ENCODE results near the gene AGTPBP1.
"Not testable (repeated sequence)": the region's sequence is repeated elsewhere in the genome, so short reads cannot be mapped to it uniquely, and the experiment has no call there.

Gene AGTPBP1

DNA sequence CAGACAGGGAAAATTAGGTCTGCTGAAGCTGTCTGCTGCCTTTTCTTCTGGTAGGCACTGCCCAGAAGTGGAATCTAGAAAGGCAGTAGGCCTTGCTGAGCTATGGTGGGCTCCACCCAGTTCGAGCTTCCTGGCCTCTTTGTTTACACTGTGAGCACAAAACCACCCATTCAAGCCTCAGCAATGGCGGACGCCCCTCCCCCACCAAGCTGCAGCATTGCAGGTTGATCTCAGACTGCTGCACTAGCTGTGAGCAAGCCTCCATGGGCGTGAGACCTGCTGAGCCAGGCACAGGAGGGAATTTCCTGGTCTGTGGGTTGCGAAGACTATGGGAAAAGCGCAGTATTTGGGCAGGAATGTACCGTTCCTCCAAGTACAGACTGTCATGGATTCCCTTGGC, 18.5 kb downstream of the AGTPBP1 start:
- no peak overlapping the region for H3K4me3 ChIP-seq (ENCODE audit: low read depth, low read length)
- no peak for DNase-seq (ENCODE audit: low read depth)

DNA sequence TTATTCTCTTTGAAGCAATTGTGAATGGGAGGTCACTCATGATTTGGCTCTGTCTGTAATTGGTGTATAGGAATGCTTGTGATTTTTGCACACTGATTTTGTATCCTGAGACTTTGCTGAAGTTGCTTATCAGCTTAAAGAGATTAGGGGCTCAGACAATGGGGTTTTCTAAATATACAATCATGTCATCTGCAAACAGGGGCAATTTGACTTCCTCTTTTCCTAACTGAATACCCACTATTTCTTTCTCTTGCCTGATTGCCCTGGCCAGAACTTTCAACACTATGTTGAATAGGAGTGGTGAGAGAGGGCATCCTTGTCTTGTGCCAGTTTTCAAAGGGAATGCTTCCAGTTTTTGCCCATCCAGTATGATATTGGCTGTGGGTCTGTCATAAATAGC, 22.3 kb downstream of the AGTPBP1 start:
- H3K4me3 ChIP-seq (ENCODE audit: low read depth, low read length); DNase-seq (ENCODE audit: low read depth): not testable (repeated sequence)

DNA sequence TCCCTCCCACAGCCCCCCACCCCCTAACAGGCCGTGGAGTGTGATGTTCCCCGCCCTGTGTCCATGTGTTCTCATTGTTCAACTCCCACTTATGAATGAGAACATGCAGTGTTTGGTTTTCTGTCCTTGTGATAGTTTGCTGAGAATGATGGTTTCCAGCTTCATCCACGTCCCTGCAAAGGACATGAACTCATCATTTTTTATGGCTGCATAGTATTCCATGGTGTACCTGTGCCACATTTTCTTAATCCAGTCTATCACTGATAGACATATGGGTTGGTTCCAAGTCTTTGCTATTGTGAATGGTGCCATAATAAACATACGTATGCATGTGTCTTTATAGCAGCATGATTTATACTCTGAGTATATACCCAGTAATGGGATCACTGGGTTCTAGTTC, 23.9 kb downstream of the AGTPBP1 start:
- not testable (repeated sequence) for H3K4me3 ChIP-seq (ENCODE audit: low read depth, low read length); DNase-seq (ENCODE audit: low read depth)

DNA sequence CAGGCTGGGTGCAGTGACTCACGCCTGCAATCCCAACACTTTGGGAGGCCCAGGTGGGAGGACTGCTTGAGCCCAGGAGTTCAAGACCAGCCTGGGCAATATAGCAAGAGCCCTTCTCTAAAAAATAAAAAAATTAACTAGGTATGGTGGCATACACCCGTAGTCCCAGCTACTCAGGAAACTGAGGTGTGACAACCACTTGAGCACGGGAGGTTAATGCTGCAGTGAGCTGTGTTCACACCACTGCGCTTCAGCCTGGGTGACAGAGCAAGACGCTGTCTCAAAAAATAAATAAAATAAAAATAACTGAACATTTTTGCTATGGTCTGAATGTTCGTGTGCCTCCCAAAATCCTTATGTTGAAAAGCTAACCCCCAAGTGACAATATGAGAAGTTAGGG, 24.5 kb downstream of the AGTPBP1 start:
- DNase-seq (ENCODE audit: low read depth) = no peak
- H3K4me3 ChIP-seq (ENCODE audit: low read depth, low read length) = no peak overlapping the region

DNA sequence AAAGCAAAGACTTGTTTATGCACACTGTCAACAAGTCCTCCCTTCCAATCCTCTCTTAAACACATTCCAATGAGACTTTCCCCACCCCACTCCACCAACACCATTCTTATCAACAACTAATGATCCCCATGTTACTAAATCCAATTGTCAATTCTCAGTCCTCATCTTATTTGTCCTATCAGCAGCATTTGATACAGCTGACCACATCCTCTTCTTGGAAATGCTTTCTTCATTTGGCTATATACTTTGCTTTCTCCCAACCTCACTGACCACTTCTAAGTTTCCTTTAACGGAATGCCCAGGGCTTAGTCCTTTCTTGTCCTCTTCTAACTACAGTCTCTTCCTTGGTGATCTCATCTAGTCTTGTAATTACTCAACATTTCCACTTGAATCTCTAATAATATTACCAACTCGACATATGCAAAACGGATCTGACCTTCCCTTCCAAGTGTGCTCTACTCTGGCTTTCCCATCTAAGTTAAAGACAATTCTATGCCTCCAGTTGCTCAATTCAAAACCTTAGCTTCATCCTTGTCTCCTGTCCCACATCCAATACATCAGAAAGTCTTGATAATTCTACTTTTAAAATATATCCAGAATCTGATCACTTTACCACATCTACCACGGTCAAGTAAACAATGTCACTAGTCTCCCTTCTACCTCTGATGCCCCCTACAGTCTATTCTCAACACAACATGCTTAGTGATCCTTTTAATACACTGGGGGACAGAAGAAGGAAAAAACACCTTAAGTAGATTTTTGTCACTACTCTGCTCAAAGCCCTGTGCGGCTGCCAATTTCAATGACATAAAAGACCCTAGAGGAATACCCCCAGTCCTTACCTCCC, 25.5 kb downstream of the AGTPBP1 start:
- no peak overlapping the region for H3K4me3 ChIP-seq (ENCODE audit: low read depth, low read length)
- no peak for DNase-seq (ENCODE audit: low read depth)

DNA sequence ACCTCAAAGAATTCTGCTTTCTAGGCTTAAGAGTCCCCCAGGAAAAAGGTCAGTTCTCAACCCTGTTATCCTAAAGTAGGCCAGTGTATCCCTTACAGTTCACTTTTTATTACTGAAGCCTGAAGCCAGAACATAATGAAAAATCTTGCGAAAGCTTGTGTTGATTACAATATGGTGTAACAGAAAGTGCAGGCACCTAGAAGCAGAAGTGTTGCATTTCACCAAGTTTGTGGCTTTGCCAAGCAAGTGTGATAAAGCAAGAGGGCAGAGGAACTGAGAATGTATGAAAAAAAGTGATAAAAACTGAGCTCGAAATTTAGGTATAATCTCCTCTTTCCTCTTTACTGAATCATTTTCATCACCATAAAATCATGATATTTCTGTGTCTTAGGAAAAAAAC, 26.2 kb downstream of the AGTPBP1 start:
- no peak overlapping the region for H3K4me3 ChIP-seq (ENCODE audit: low read depth, low read length)
- DNase-seq (ENCODE audit: low read depth) = no peak

DNA sequence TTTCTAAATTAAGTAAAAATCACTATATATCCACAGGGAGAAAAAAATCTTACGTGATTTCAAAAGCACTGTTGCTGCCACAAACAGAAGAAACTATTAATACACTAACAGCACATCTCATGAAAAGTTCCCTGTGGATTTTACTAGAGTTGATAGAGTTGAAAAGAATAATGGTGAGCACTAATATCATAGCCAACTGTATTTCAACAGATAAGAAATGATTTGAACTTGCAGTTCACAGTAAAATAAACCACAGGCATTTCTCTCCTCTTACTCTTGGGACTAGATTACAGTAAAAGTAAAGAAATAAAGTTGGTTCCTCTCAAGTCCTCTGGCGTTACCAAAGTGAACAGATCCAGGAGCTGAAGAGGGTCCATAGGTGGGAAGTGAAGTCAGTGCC, 27.9 kb downstream of the AGTPBP1 start:
- H3K4me3 ChIP-seq (ENCODE audit: low read depth, low read length) = no peak overlapping the region
- DNase-seq (ENCODE audit: low read depth) = no peak

DNA sequence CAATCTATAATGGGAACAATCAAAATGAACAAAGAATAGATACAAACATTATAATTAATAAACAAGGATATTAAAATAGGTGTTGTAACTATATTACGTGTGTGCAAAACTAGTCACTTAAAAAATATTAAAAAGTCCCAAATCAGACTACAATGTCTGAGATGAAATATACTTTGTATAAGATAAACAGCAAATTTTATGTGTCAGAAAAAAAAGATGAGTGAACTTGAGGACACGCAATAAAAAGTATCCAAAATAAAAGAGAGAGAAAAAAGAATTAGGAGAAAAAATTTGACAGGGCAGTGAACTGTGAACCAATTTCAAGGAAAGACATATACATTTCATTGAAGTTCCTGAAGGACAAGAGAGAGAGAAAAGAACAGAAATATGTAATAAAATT, 37.0 kb downstream of the AGTPBP1 start:
- no peak for DNase-seq (ENCODE audit: low read depth)

DNA sequence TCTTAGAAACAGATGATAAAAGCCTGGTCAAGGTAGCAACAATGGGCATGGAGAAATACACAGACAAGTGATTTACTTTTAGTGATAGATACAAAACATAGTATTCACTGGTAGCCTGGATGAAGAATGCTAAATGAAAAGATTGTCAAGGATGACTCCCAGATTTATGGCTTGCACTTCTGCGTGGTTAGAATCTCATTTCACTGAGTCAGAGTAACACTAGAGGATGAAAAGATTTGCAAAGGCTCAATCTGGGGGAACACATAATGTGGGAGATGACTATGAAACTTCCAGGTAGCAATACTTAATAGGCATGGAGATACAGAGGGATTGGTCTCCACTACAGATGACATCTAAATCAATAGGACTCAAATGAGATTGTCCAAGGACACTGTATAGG, 38.4 kb downstream of the AGTPBP1 start:
- no peak for DNase-seq (ENCODE audit: low read depth)
- H3K4me3 ChIP-seq (ENCODE audit: low read depth, low read length) = no peak overlapping the region

More for the DNA sequence above, 37.0 kb downstream of the AGTPBP1 start:
- H3K4me3 ChIP-seq (ENCODE audit: low read depth, low read length) = no peak overlapping the region

DNA sequence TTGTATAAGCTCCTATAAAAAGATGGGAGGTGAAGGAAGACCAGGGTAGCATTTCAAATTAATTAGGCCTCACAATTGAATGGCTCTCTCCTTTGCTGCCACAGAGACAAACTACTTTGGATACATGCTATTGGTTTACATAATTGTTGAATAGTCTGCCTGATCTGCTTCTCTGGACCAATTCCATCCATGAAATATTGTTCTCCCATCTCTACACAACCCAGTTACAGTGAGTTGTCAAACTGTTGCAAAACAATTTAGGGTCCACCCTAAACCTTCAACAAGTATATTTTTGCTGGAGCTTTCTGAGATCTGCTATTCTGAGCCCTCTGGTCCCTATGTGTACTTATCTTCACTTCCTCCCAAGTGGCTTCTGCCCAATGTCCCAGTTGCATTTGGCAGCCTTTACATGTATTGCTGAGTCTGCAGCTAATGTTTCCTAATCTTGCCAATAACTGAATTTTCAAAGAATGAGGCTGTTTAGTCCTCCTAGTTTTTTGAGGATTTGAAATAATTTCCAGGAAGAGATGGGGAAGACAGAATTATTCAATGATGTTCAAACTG, 38.9 kb downstream of the AGTPBP1 start:
- H3K4me3 ChIP-seq (ENCODE audit: low read depth, low read length) = no peak overlapping the region
- no peak for DNase-seq (ENCODE audit: low read depth)

DNA sequence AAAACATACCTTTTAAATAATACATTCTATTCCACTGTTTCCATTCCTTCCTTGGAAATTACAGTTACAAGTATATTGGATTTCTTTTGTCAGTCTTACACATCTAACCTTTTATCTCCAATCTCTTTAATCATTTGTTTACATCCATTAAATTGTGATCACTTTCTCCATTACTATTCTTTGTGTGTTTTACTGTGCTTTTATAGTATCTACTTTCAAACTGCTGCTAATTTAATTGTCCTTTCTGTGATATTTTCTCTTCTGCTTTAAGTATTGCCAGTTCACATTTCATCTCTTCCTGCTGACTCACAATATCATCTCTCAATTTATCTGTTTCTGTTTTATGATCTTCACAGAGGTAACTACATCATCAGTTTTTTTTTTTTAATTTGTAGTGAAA, 39.6 kb downstream of the AGTPBP1 start:
- no peak for DNase-seq (ENCODE audit: low read depth)
- no peak overlapping the region for H3K4me3 ChIP-seq (ENCODE audit: low read depth, low read length)

DNA sequence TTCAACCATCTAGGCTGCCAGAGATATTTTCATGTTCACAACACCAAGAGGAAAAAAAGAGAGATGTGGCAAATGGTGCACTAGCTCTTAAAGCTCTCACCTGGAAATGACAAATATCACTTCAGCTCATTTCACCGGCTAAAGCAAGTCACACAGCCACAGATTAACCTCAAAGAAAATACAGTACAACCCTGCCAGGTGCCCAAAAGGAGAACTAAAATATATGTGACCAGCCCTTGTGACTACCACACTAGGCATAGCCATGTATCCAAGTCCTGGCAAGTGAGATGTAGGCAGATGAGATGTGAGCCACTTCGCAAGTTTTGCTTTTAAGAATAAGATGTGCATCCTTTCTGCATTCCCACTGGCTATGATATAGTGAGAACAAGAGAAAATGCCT, 41.4 kb downstream of the AGTPBP1 start:
- no peak for DNase-seq (ENCODE audit: low read depth)
- H3K4me3 ChIP-seq (ENCODE audit: low read depth, low read length) = no peak overlapping the region

DNA sequence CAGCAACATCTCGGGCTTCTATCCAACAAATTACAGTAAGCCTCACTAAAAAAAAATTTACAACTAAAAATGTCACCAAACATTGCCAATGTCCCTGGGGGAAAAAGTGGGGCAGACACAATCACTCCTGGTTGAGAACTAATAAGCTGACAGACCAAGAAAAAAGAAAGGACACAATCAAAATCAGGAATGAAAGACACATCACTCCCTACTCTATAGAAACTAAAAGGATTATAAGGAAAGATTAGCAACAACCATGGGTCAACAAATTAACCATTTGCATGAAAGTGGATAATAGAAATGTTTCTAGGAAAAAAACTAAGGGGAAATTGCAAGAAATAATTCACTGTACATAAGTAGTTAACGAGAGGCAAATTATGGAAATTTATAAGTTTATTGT, 53.4 kb downstream of the AGTPBP1 start:
- H3K4me3 ChIP-seq (ENCODE audit: low read depth, low read length) = no peak overlapping the region
- DNase-seq (ENCODE audit: low read depth) = no peak

DNA sequence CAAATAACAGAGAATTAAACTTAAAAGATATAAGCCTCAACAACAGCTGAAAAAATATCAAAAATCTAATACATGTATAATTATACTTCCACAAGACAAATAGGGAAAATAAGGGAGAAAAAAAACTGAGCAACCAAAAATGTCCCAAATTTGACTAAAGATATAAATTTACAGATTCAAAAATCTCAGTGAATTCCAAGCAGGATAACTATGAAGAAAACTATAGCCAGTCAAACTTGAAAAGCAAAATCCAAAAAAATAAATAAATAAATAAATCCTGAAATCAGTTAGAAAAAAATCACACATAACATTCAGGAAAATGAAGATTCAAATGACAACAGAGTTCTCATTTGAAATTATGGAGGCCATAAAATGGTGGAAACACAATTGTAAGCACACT, 56.7 kb downstream of the AGTPBP1 start:
- H3K4me3 ChIP-seq (ENCODE audit: low read depth, low read length) = no peak overlapping the region
- no peak for DNase-seq (ENCODE audit: low read depth)

DNA sequence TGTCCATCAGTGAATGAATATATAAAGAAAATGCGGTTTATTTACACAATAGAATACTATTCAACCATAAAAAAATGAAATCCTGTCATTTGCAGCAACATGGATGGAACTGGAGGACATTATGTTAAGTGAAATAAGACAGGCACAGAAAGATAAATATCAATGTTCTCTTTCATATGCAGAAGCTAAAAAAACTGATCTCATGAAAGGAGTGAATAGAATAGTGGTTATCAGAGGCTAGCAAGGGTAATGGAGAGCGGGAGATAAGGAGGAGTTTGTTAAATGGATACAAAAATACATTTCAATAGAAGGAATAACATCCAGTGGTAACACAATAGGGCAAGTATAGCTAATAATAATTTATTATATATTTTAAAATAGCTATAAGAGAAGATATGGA, 65.0 kb downstream of the AGTPBP1 start:
- no peak overlapping the region for H3K4me3 ChIP-seq (ENCODE audit: low read depth, low read length)
- no peak for DNase-seq (ENCODE audit: low read depth)

DNA sequence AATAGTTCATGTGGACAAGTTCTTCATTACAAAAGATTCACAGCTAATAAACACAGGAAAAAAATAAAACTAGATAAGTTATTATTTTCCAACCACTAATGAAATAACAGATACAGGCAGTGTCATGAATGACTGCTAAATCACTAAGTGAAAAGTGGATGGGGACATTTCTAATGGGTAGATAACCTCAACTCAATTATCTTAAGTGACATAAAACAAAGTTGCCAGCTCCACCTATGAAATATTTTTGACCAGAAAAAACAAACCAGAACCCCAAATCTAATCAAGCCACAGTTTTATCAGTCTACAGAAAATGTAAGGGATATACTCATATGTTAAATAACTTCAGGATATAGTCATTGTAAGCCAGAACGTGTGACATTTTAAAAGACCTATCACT, 74.4 kb downstream of the AGTPBP1 start:
- H3K4me3 ChIP-seq (ENCODE audit: low read depth, low read length) = no peak overlapping the region
- DNase-seq (ENCODE audit: low read depth) = no peak

DNA sequence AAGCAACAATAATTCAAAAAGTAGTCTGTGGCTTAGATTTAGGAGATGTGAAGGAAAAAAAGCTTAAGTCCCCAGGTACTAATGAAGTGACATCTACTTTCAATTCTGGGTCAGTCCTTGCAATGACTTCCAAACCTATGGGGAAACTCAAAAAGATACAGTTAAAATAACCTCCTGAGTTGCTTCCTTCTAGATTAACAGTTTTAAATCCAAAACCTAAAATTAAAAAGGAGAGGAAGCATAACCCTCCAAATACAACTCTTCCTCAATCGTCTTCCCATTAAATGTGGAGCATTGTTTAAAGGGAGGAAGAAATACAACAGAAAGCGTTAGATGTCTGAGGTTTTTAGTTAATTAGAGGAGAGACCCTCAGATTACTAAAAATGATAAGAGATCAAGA, 75.7 kb downstream of the AGTPBP1 start:
- no peak for DNase-seq (ENCODE audit: low read depth)
- no peak overlapping the region for H3K4me3 ChIP-seq (ENCODE audit: low read depth, low read length)

DNA sequence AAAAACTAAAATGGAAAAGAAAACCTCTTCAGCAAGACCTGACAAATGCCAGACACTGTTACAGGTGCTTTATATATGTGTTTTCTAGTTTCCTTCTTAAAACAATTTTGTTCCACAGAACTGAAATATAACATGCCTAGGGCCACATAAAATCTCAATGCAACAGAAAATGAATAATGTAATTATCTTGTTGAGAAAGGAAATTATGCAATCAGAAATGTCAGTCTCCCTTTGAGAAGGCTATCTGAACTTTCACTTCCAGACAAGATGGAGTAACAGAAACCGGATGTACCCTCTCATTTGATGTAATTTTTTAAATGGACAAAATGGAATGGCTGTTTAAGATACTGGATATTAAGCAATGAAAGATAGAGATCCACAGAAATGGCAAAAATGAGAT, 79.2 kb downstream of the AGTPBP1 start:
- no peak for DNase-seq (ENCODE audit: low read depth)
- no peak overlapping the region for H3K4me3 ChIP-seq (ENCODE audit: low read depth, low read length)

DNA sequence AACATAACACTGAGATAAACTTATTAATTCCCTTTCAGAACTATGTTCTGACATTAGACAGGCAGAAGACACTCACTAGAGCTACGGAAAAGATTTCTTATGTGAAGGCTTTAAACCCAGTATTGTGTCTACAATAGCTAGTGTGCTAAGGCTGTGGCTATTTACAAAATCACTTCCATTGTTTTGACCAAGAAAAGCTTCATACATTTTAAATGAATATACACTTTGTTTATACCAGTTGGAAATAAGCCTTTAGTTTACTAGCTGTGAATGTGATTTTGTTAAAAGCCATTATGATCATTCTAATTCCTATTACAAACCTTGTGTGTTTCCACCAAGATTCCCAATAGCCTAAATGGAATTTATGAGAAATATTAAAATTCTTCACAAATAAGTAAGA, 83.0 kb downstream of the AGTPBP1 start:
- no peak for DNase-seq (ENCODE audit: low read depth)
- H3K4me3 ChIP-seq (ENCODE audit: low read depth, low read length) = no peak overlapping the region

DNA sequence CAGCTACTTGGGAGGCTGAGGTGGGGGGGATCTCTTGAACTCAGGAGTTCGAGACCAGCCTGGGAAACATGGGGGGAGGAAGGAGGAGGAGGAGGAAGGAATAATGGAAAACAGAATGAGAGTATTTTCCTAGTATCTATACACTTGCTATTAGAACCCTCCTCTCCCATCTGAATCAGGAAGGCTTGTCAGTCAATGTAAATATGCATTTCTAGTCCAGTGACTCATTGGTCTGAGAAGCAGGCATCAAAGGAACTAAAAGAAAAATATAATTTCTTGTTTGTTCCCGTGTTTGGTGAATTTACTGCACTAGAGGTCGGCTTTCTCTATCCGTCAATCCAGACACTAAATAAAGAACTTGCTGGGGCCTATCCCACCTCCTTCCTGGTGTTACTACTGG, 88.6 kb downstream of the AGTPBP1 start:
- H3K4me3 ChIP-seq (ENCODE audit: low read depth, low read length) = no peak overlapping the region

DNA sequence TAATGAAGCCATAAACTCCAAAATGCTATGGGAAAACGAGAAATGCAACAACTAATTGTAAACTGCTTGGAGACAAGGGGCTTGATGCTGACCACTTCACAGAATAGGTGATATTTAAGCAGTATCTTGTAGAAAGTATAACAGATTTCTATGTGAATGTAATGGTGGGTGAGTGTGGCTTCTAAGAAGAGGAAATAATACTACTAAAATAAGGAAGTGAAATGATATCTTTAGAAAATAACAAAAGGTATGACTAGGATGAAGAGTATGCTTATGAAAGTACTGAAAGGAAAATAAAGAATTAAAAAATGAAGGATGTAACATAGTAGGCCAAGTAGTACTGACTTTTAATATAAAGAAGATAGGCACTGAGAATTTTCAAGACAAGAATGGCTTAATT, 94.2 kb downstream of the AGTPBP1 start:
- H3K4me3 ChIP-seq (ENCODE audit: low read depth, low read length) = no peak overlapping the region
- DNase-seq (ENCODE audit: low read depth) = no peak

More for the DNA sequence above, 88.6 kb downstream of the AGTPBP1 start:
- no peak for DNase-seq (ENCODE audit: low read depth)

All from skeletal muscle cell (primary cell).